ENCODE data around the gene KRT83.
"Not testable (repeated sequence)": the region's sequence is repeated elsewhere in the genome, so short reads cannot be mapped to it uniquely, and the experiment has no call there.

The KRT83 gene

GRCh38 chr12:52306731-52307130 lies 14.5 kb downstream of the KRT83 start:
- no peak for DNase-seq

DNA sequence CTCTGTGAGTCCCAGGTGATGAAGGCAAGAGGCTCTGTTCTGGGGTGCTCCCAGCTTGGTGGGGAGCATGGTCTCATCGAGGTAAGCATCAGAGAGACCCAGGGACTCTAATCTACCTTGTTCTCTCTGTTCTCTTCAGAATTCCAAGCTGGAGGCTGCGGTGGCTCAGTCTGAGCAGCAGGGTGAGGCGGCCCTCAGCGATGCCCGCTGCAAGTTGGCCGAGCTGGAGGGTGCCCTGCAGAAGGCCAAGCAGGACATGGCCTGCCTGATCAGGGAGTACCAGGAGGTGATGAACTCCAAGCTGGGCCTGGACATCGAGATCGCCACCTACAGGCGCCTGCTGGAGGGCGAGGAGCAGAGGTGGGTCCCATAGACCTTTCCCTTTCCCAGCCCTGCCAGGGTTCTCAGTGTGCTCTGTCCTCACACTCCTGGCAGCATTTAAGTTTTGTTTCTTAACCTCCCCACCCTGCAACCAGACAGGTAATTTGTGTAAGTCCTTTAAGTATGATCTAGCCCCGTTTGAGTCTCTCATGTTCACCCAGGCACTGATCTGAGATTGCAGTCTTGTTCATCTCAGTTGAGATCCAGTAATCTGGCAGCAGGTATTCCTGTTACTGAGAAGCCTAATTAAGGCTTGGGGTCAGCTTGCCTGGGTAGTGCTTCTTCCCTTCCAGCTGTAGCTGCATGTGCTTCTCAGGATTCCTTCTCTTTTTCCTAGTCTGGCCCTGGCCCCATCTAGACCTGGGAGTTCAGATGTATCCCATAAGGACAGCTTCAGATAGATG lies 15.1 kb downstream of the KRT83 start:
- DNase-seq = no peak

GRCh38 chr12:52304941-52305411 lies 16.2 kb downstream of the KRT83 start:
- DNase-seq = not testable (repeated sequence)

DNA sequence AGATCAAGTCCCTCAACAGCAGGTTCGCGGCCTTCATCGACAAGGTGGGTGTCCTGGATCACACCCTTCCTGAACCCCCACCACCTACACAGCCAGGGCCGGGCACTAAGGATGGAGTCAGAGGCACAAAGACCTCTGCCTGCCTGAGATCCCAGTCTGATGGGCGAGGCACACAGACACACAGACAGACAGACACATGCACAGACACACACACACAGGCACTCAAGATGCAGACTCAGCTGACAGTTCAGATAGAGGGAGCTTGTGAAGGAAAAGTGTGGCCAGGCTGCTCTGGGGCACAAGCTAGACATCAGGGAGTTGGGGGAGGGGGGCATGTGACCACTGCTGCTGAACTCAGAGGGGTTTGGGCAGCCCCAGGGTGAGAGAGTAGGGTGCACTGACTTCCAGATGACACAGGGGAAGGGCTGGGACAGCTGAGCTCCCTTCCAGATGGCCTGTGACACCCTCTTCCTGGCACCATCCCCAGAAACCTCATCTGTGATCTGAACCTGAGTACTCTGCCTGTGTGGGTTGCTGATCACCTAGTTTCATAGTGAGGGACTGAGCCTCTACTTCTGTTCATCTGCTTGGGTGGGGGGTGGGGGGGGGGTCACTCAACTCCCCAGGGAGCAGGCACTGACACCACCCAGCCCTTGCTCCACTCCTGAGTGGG lies 18.8 kb downstream of the KRT83 start:
- DNase-seq = not testable (repeated sequence)

GRCh38 chr12:52301721-52302120 lies 19.5 kb downstream of the KRT83 start:
- DNase-seq = not testable (repeated sequence)

DNA sequence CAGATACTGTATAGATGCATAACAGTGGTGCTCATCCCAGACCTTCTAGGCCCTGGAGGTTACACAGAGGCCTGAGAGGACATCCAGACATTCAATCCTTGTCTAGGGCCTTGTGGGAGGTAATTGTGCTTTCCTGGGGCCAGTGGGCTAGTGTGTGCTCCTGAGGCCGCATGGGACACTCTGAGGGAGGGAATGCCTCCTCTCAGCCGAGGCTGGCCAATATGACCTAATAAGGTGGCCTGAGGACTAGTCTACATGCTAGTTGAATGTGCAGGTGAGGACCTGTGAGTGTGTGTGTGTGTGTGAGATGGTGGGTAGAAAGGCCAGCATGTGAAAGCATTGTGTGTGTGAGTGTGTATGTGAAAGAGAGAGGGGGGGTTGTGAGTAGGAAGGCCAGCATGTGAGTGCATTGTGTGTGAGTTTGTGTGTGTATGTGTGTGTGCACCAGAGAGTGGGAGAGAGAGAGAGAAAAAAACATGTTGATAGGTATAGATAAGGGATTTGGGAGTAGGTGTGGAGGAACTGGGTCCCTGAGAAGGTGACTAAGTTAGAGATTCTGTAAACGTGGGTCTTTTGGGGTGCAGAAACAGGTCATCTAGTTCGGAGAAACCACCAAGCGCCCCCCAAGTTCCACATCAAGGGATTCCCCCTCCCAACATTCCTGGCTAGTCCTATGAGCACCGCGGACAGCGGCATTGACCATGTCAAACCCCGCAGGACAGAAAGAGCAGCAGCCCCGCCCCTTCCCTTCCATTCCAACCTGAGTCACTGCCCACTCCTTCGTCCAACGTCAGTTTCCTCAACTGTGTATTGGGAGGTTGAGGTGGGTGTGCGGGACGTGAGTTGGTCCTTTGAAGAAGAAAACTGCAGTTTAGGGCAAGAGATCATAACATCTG lies 20.2 kb downstream of the KRT83 start:
- no peak for DNase-seq

GRCh38 chr12:52298677-52299190 lies 22.5 kb downstream of the KRT83 start:
- no peak for DNase-seq

DNA sequence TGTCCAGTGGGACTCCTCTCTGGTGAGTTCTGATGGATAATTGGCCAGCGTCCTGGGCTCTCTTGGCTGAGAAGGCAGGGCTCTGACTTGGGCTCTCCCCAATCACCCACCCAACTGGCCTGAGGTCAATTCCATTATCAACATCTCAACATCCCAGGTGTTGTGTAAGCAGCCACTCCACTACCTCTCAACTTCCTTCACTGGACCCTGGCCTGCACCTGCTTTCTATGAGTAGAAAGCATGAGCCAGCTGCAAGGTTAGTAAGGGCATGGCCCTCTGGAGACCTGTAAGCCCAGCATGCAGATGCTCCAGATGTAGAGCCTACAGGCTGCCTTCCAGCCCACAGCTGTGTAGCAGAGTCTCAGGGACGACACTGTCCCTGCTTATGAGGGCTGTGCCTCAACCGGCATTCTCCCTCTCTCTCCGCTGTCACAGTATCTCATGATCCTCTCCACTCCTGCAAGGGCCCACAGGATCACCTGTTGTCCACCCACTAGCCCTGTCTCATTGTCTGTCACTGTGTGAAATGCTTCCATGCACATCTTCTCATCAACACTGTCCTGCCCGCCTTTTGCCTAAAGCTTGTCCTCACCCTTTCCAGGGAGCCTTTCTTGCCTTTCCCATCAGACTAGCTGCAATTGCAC lies 24.5 kb downstream of the KRT83 start:
- no peak for DNase-seq

DNA sequence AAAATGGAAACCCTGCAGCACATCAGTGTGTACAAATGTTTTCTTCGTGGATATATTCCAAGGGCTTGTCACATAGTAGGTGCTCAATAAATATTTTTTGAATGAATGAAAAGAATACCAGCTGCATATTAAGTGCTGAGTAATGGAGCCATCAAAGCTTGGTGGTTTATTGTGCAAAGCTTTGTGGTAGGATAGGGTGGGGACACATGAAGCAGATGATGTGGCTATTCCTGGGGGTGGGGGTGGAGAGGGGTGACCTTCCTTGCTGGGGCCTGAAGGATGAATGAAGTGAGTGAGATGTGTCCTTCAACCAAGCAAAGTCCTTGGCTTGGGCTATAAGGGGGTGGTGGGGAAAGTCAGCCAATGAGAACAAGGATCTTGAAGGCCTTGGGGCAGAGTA lies 25.5 kb downstream of the KRT83 start:
- DNase-seq = no peak

GRCh38 chr12:52294803-52295202 lies 26.4 kb downstream of the KRT83 start:
- no peak for DNase-seq

- DNase-seq = no peak
Observed at GRCh38 chr12:52293926-52294325, 27.3 kb downstream of the KRT83 start.

GRCh38 chr12:52291267-52291935 lies 29.8 kb downstream of the KRT83 start, which contains the start of gene KRT81:
KRT81 (minus strand) TSS chr12:52291534; CDS start chr12:52291465, 69 bp downstream.
- no peak for DNase-seq

- DNase-seq = not testable (repeated sequence)
Observed at GRCh38 chr12:52290483-52291134, 30.6 kb downstream of the KRT83 start.

- not testable (repeated sequence) for DNase-seq
Observed at GRCh38 chr12:52287816-52288805, 33.1 kb downstream of the KRT83 start.

GRCh38 chr12:52286857-52287785 lies 34.1 kb downstream of the KRT83 start:
- not testable (repeated sequence) for DNase-seq

GRCh38 chr12:52285851-52286530 lies 35.2 kb downstream of the KRT83 start:
- no peak for DNase-seq

DNA sequence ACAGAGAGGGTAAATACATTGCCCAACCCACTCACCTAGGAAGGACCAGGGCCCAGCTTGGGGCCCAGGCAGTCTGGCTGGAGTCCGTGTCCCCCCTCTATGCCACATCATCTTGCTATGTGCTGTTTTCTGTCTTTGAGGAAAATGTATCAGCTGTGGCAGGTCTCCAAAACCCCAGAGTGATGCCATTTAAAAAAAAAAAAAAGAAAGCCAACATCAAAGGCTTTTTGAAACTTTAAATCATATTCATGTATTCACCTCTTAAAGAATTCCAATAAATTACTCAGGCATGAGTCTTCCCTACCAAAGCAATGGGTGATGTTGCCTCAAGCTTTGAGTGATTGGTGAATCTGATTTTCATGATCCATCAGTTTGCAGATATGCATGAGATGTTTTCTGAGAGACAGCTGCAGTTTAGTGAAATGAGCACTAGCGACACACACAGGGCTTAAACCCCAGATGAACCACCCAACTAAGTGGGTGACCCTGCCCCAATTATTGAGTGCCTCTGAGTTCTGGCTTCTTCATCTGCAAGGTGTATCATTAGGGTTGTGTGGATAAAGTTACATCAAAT lies 35.9 kb downstream of the KRT83 start:
- no peak for DNase-seq

Measured in stimulated activated naive CD4-positive, alpha-beta T cell (primary cell).